GM15510 (cell line): Measurements from ENCODE around the gene SPANXN1.
"Not testable (repeated sequence)": the region's sequence is repeated elsewhere in the genome, so short reads cannot be mapped to it uniquely, and the experiment has no call there.

Source experiments
- POLR2A ChIP-seq: IDR thresholded peaks from 3 replicates; pipeline ENCODE4 v1.6.1; 2011; ENCODE audit warnings: borderline replicate concordance; ENCODE audit not compliant: insufficient read length; ENCODE audit errors: extremely low read depth

The SPANXN1 gene, protein sequence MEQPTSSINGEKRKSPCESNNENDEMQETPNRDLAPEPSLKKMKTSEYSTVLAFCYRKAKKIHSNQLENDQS

GRCh38 chrX:145247203-145247602 is at the start of gene SPANXN1:
TSS of gene SPANXN1 (plus strand) at chrX:145247503. CDS start at chrX:145247587, 84 bp downstream.
- TF ChIP-seq POLR2A = not testable (repeated sequence)

DNA sequence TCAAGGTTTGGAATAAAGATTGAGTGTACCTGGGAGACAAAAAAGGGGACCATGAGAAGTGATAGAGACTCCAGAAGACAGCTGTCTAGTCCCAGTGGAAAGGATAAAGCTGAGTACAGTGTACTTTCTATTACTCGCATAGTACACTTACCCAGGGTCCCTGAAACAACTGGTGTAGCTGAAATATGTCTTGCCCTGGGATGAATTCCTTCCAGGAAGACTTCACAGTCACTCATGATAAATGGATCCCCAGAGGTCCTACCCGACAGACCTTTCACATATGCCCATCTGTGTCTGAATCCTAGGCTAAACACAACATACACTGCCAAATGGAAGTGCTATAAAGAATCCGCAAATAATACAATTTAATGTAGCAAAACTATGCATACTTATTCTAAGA is 48.2 kb upstream of the SPANXN1 start:
- no peak for TF ChIP-seq POLR2A

GRCh38 chrX:145213504-145213903 is 33.8 kb upstream of the SPANXN1 start:
- no peak for TF ChIP-seq POLR2A

DNA sequence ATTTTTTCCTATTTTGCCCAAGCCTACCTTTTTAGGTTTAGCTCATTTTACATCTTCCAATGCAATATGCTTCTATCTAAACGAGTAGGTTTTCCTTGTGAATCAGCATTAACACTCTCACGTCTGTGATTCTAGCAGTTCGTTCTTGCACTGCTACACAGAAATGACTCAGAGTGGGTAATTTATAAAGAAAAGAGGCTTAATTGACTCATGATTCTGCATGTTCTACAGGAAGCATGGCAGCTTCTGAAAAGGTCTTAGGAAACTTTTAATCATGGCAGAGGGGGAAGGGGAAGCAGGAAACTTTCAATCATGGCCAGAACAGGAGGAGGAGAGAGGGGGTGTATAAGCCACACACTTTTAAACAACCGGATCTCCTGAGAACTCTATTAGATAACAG is 44.9 kb downstream of the SPANXN1 start:
- no peak for TF ChIP-seq POLR2A
